Ovary (tissue), 9 donors: ENCODE measurements around the gene WWTR1. TPM values are rescaled to one million over a fixed set of nuclear protein-coding genes. Genes with fewer than 3 reads are reported as not detected.
A peak's percentile ranks its signal among the peaks of the same experiment; 100 is the strongest.

ENCODE experiments used
- DNase-seq, 5 donors: peaks; one replicate each; pipeline ENCODE4 v3.0.0-alpha.2; 2019 to 2020
- H3K27ac ChIP-seq, 2 donors: fragments of 200-600 bp; one replicate each; pipeline versions ENCODE4 v1.5.1 to v1.8.0; 2019 to 2022
- H3K27me3 ChIP-seq: fragments of 200-600 bp; one replicate; pipeline ENCODE4 v1.8.0; 2022
- H3K36me3 ChIP-seq: fragments of 200-600 bp; sonication (generic); one replicate; pipeline ENCODE4 v1.5.1; 2019
- H3K4me1 ChIP-seq: one replicate; pipeline ENCODE4 v1.8.1; 2013; ENCODE audit warnings: mild to moderate bottlenecking, moderate library complexity; ENCODE audit not compliant: insufficient read depth
- H3K4me3 ChIP-seq: fragments of 200-600 bp; sonication (generic); one replicate; pipeline ENCODE4 v1.5.1; 2017
- H3K9me3 ChIP-seq, 2 donors: fragments of 200-600 bp in 1 of 2; sonication (generic) in 1 of 2; one replicate each; pipeline versions ENCODE4 v1.5.1 to v1.8.1; 2013 to 2019; ENCODE audit warnings: mild to moderate bottlenecking in 1 of 2, moderate library complexity in 1 of 2
- CTCF ChIP-seq, 3 donors: fragments of 450-650 bp in 2 of 3; fragments of 200-600 bp in 1 of 3; IDR thresholded peaks; one replicate each; pipeline versions ENCODE4 v1.5.1 to v1.8.0; 2016 to 2022; ENCODE audit warnings: antibody characterized with exemption in 3 of 3, mild to moderate bottlenecking in 1 of 3
- EP300 ChIP-seq: sonication (generic); formaldehyde crosslinking; IDR thresholded peaks from one replicate; pipeline ENCODE4 v1.6.1; 2017; ENCODE audit warnings: antibody characterized with exemption
- POLR2A ChIP-seq: fragments of 450-650 bp; IDR thresholded peaks from one replicate; pipeline ENCODE4 v1.6.1; 2017; ENCODE audit warnings: antibody characterized with exemption, mild to moderate bottlenecking, moderate library complexity
- WGBS, 3 donors: extraction: QIAGEN DNeasy Blood & Tissue Kit in 1 of 3; methylation state at CpG; one replicate each; pipeline versions ENCODE4 v1.1.5 to v1.1.7; 2013 to 2017; 5-methylcytosine and 5-hydroxymethylcytosine counted together
- intact Hi-C, 4 donors: fragments of 100-400 bp; cut with DNase I; formaldehyde crosslinking; loops; one replicate each; pipeline versions ENCODE4 v1.11.0 to v1.15.1; 2022 to 2023
- polyA plus RNA-seq, 2 donors: library from polyadenylated mRNA; stranded (reverse); fragments of 200-250 nt in 1 of 2; fragments of 350-450 nt in 1 of 2; fragmentation: Illumina TruSeq in 1 of 2; extraction: RNeasy Lipid Tissue Mini Kit (QIAGEN cat#74804) in 1 of 2; gene quantifications; one replicate each; pipeline ENCODE4 v1.2.3, GENCODE V29; 2013 to 2014
- total RNA-seq, 7 donors: library from RNA; depleted of rRNA in 2 of 7; stranded (reverse); fragments of >200 nt in 2 of 7; fragmentation: NEBNext Ultra II Directional in 3 of 7; extraction: Animal tissue kit (Norgen Biotek cat#: 25700) in 3 of 7; gene quantifications; one replicate each; pipeline versions ENCODE4 v1.1.0 to v1.2.4, GENCODE V29; 2016 to 2023
- donor health status: DM: no; HTN: no; CAD: no; lungs with moderate emphysema.
- donor health status: DM: no; HTN: no; CAD: no.
- donor health status: Bipolar disorder and iron deficiency.
- donor health status: DM: yes; HTN: yes; CAD: no.
- donor health status: DM: no; HTN: no; CAD: no.
- donor health status: DM: yes; HTN: yes; CAD: no.

Gene WWTR1
- total and polyA plus RNA-seq, 9 donors, result 65.4 to 160 (median 96.4) TPM

GRCh38 chr3:149555927-149556326 is 101.9 kb downstream of the WWTR1 start:
- 47 to 76% (median 67%) methylated on average over 2 of the region's 2 CpGs for WGBS, 3 donors
- Histone ChIP-seq H3K36me3 (no peaks in the 10 kb centered on the region), H3K4me3 (no peak overlapping the region), H3K9me3 (no peaks in the 10 kb centered on the region), H3K27ac (peak overlapping the region in 1 of 2 donors; percentile 65), H3K4me1 (peaks cover 15% of the 10 kb centered on the region), H3K27me3 (no peaks in the 10 kb centered on the region)
- no peak for TF ChIP-seq CTCF (IDR thresholded peaks at IDR 0.05)
- TF ChIP-seq EP300, result no peak
- no peak for TF ChIP-seq POLR2A
- DNase-seq, result no peak
- intact Hi-C loops, result no loop called here

GRCh38 chr3:149554826-149555225 is 103.0 kb downstream of the WWTR1 start:
- H3K36me3 ChIP-seq, result no peaks in the 10 kb centered on the region
- 15 to 22% (median 21%) methylated on average over 4 of the region's 4 CpGs for WGBS, 3 donors
- DNase-seq, result no peak
- H3K9me3 ChIP-seq, result no peaks in the 10 kb centered on the region
- intact Hi-C loops, result no loop called here
- H3K4me1 ChIP-seq, result peaks cover 13% of the 10 kb centered on the region
- H3K27ac ChIP-seq, result peak overlapping the region in 1 of 2 donors; percentile 65
- no peak overlapping the region for H3K4me3 ChIP-seq
- H3K27me3 ChIP-seq, result no peaks in the 10 kb centered on the region
- TF ChIP-seq EP300, result no peak
- no peak for TF ChIP-seq CTCF (IDR thresholded peaks at IDR 0.05)
- TF ChIP-seq POLR2A, result no peak

GRCh38 chr3:149553781-149554451 is 103.9 kb downstream of the WWTR1 start:
- Histone ChIP-seq H3K4me3 (no peak overlapping the region), H3K36me3 (no peaks in the 10 kb centered on the region), H3K27ac (peak overlapping the region in 1 of 2 donors; percentile 65), H3K9me3 (no peaks in the 10 kb centered on the region), H3K27me3 (no peaks in the 10 kb centered on the region), H3K4me1 (peaks cover 18% of the 10 kb centered on the region)
- WGBS, 3 donors, result 8 to 14% (median 10%) methylated on average over 13 of the region's 13 CpGs
- DNase-seq, result peak; percentile 61 to 76 (median 74)
- intact Hi-C loops, result no loop called here
- TF ChIP-seq POLR2A, result no peak
- TF ChIP-seq EP300, result no peak
- TF ChIP-seq CTCF (IDR thresholded peaks at IDR 0.05), result no peak

GRCh38 chr3:149552700-149553099 is 105.1 kb downstream of the WWTR1 start:
- intact Hi-C loops, result no loop called here
- H3K36me3 ChIP-seq, result no peaks in the 10 kb centered on the region
- H3K27ac ChIP-seq, result peak overlapping the region in 1 of 2 donors; percentile 65
- no peaks in the 10 kb centered on the region for H3K9me3 ChIP-seq
- H3K27me3 ChIP-seq, result no peaks in the 10 kb centered on the region
- 56 to 60% (median 58%) methylated on average over 2 of the region's 2 CpGs for WGBS, 3 donors
- H3K4me3 ChIP-seq, result no peak overlapping the region
- H3K4me1 ChIP-seq, result peaks cover 23% of the 10 kb centered on the region
- DNase-seq, result no peak
- TF ChIP-seq EP300 (no peak), CTCF (IDR thresholded peaks at IDR 0.05) (no peak), POLR2A (no peak)
